ENCODE data around the gene AGRN.
A peak's percentile ranks its signal among the peaks of the same experiment; 100 is the strongest.
"Not testable (repeated sequence)": the region's sequence is repeated elsewhere in the genome, so short reads cannot be mapped to it uniquely, and the experiment has no call there.

AGRN gene

GRCh38 chr1:1005774-1006304, 14.1 kb upstream of the AGRN start:
- peak overlapping the region; percentile 51 for H3K14ac ChIP-seq (ENCODE audit: low read length)

GRCh38 chr1:1006305-1007159, 13.4 kb upstream of the AGRN start:
- Histone ChIP-seq H2BK5ac (ENCODE audit: low read depth, low read length, poor library complexity) (peak overlapping the region; percentile 6), H3K4me2 (ENCODE audit: low read length) (no peak overlapping the region), H3K18ac (ENCODE audit: low read length) (peak overlapping the region; percentile 57), H3K23ac (ENCODE audit: low read length) (no peak overlapping the region), H3K79me1 (ENCODE audit: low read length) (peaks cover 13% of the 10 kb centered on the region), H3K4ac (ENCODE audit: low read depth, low read length) (no peak overlapping the region), H3K9me3 (ENCODE audit: insufficient read depth, low read depth, low read length) (peaks cover 6% of the 10 kb centered on the region), H2AK5ac (ENCODE audit: low read length) (peak overlapping the region; percentile 40), H3K27ac (ENCODE audit: low read depth, low read length) (no peak overlapping the region), H4K91ac (ENCODE audit: low read depth, low read length) (peak overlapping the region; percentile 59), H3K14ac (ENCODE audit: low read length) (peak overlapping the region; percentile 51), H2BK120ac (ENCODE audit: insufficient read depth, low read length, poor library complexity) (peak overlapping the region; percentile 57), H2BK12ac (ENCODE audit: low read length) (peak overlapping the region; percentile 33), H3K27me3 (ENCODE audit: insufficient read depth, low read length) (no peaks in the 10 kb centered on the region), H3K4me1 (ENCODE audit: control insufficient read depth in 1 of 2, insufficient read depth in 2 of 2, low read length in 2 of 2) (peaks cover 32 to 37% of the 10 kb centered on the region in 2 experiments), H3K9ac (ENCODE audit: low read length) (no peak overlapping the region), H4K12ac (ENCODE audit: low read depth, low read length) (no peak overlapping the region), H2AFZ (ENCODE audit: insufficient read depth, low read length, poor library complexity) (peak overlapping the region; percentile 13), H4K8ac (ENCODE audit: low read depth, low read length) (peak overlapping the region; percentile 20), H3K4me3 (ENCODE audit: low read depth, low read length) (no peak overlapping the region), H3K79me2 (ENCODE audit: control insufficient read depth, insufficient read depth, low read length, poor library complexity) (no peaks in the 10 kb centered on the region), H3K36me3 (ENCODE audit: control insufficient read depth in 1 of 2, insufficient read depth in 2 of 2, low read length in 2 of 2) (no peaks in the 10 kb centered on the region)
- DNase-seq, result peak; percentile 84 to 87
- no CpG with 5 or more reads among the region's 37 CpGs for WGBS (ENCODE audit: extremely low coverage, insufficient coverage, insufficient read length)

More at GRCh38 chr1:1005774-1006304, 14.1 kb upstream of the AGRN start:
- Histone ChIP-seq H3K27ac (ENCODE audit: low read depth, low read length) (no peak overlapping the region), H3K9me3 (ENCODE audit: insufficient read depth, low read depth, low read length) (peaks cover 4% of the 10 kb centered on the region), H2AFZ (ENCODE audit: insufficient read depth, low read length, poor library complexity) (no peak overlapping the region), H4K12ac (ENCODE audit: low read depth, low read length) (no peak overlapping the region), H3K79me1 (ENCODE audit: low read length) (peaks cover 19% of the 10 kb centered on the region), H3K27me3 (ENCODE audit: insufficient read depth, low read length) (no peaks in the 10 kb centered on the region), H4K91ac (ENCODE audit: low read depth, low read length) (peak overlapping the region; percentile 59), H3K18ac (ENCODE audit: low read length) (peak overlapping the region; percentile 57), H2AK5ac (ENCODE audit: low read length) (peak overlapping the region; percentile 40), H3K4ac (ENCODE audit: low read depth, low read length) (no peak overlapping the region), H3K4me2 (ENCODE audit: low read length) (no peak overlapping the region), H2BK12ac (ENCODE audit: low read length) (peak overlapping the region; percentile 33), H4K8ac (ENCODE audit: low read depth, low read length) (peak overlapping the region; percentile 20), H3K36me3 (ENCODE audit: control insufficient read depth in 1 of 2, insufficient read depth in 2 of 2, low read length in 2 of 2) (no peaks in the 10 kb centered on the region), H3K9ac (ENCODE audit: low read length) (no peak overlapping the region), H2BK120ac (ENCODE audit: insufficient read depth, low read length, poor library complexity) (peak overlapping the region; percentile 57), H3K79me2 (ENCODE audit: control insufficient read depth, insufficient read depth, low read length, poor library complexity) (no peaks in the 10 kb centered on the region), H3K4me1 (ENCODE audit: control insufficient read depth in 1 of 2, insufficient read depth in 2 of 2, low read length in 2 of 2) (peaks cover 36 to 44% of the 10 kb centered on the region in 2 experiments), H2BK5ac (ENCODE audit: low read depth, low read length, poor library complexity) (no peak overlapping the region), H3K4me3 (ENCODE audit: low read depth, low read length) (no peak overlapping the region), H3K23ac (ENCODE audit: low read length) (no peak overlapping the region)
- WGBS (ENCODE audit: extremely low coverage, insufficient coverage, insufficient read length), result no CpG with 5 or more reads among the region's 23 CpGs
- DNase-seq, result no peak

- not testable (repeated sequence) for H3K14ac ChIP-seq (ENCODE audit: low read length); H3K18ac ChIP-seq (ENCODE audit: low read length); H3K4ac ChIP-seq (ENCODE audit: low read depth, low read length); H2BK120ac ChIP-seq (ENCODE audit: insufficient read depth, low read length, poor library complexity); H2AFZ ChIP-seq (ENCODE audit: insufficient read depth, low read length, poor library complexity); H2AK5ac ChIP-seq (ENCODE audit: low read length); H3K9ac ChIP-seq (ENCODE audit: low read length); H4K12ac ChIP-seq (ENCODE audit: low read depth, low read length); H2BK5ac ChIP-seq (ENCODE audit: low read depth, low read length, poor library complexity); H3K27ac ChIP-seq (ENCODE audit: low read depth, low read length); H3K79me2 ChIP-seq (ENCODE audit: control insufficient read depth, insufficient read depth, low read length, poor library complexity); H3K27me3 ChIP-seq (ENCODE audit: insufficient read depth, low read length); H3K4me3 ChIP-seq (ENCODE audit: low read depth, low read length); H3K4me2 ChIP-seq (ENCODE audit: low read length); H2BK12ac ChIP-seq (ENCODE audit: low read length); DNase-seq; H3K9me3 ChIP-seq (ENCODE audit: insufficient read depth, low read depth, low read length); H4K91ac ChIP-seq (ENCODE audit: low read depth, low read length); H3K36me3 ChIP-seq (ENCODE audit: control insufficient read depth in 1 of 2, insufficient read depth in 2 of 2, low read length in 2 of 2); H3K23ac ChIP-seq (ENCODE audit: low read length); H4K8ac ChIP-seq (ENCODE audit: low read depth, low read length)
- peaks cover 15% of the 10 kb centered on the region for H3K79me1 ChIP-seq (ENCODE audit: low read length)
- no CpG with 5 or more reads among the region's 8 CpGs for WGBS (ENCODE audit: extremely low coverage, insufficient coverage, insufficient read length)
- peaks cover 27 to 31% of the 10 kb centered on the region in 2 experiments for H3K4me1 ChIP-seq (ENCODE audit: control insufficient read depth in 1 of 2, insufficient read depth in 2 of 2, low read length in 2 of 2)
These were observed 9.8 kb upstream of the AGRN start for GRCh38 chr1:1010131-1010530.

- no peak overlapping the region for H4K8ac ChIP-seq (ENCODE audit: low read depth, low read length)
- no CpG with 5 or more reads among the region's 14 CpGs for WGBS (ENCODE audit: extremely low coverage, insufficient coverage, insufficient read length)
- H3K4me2 ChIP-seq (ENCODE audit: low read length), result no peak overlapping the region
- H3K27me3 ChIP-seq (ENCODE audit: insufficient read depth, low read length), result no peaks in the 10 kb centered on the region
- H3K4me3 ChIP-seq (ENCODE audit: low read depth, low read length), result no peak overlapping the region
- H3K36me3 ChIP-seq (ENCODE audit: control insufficient read depth in 1 of 2, insufficient read depth in 2 of 2, low read length in 2 of 2), result no peaks in the 10 kb centered on the region
- no peak overlapping the region for H3K27ac ChIP-seq (ENCODE audit: low read depth, low read length)
- no peak overlapping the region for H2AFZ ChIP-seq (ENCODE audit: insufficient read depth, low read length, poor library complexity)
- H3K18ac ChIP-seq (ENCODE audit: low read length), result no peak overlapping the region
- H2BK12ac ChIP-seq (ENCODE audit: low read length), result no peak overlapping the region
- H3K9me3 ChIP-seq (ENCODE audit: insufficient read depth, low read depth, low read length), result peaks cover 6% of the 10 kb centered on the region
- peaks cover 5% of the 10 kb centered on the region for H3K79me1 ChIP-seq (ENCODE audit: low read length)
- no peak overlapping the region for H4K12ac ChIP-seq (ENCODE audit: low read depth, low read length)
- H3K9ac ChIP-seq (ENCODE audit: low read length), result no peak overlapping the region
- no peak overlapping the region for H2BK5ac ChIP-seq (ENCODE audit: low read depth, low read length, poor library complexity)
- no peak overlapping the region for H3K14ac ChIP-seq (ENCODE audit: low read length)
- H3K23ac ChIP-seq (ENCODE audit: low read length), result no peak overlapping the region
- no peak overlapping the region for H2BK120ac ChIP-seq (ENCODE audit: insufficient read depth, low read length, poor library complexity)
- H4K91ac ChIP-seq (ENCODE audit: low read depth, low read length), result no peak overlapping the region
- H3K4ac ChIP-seq (ENCODE audit: low read depth, low read length), result no peak overlapping the region
- no peaks in the 10 kb centered on the region for H3K79me2 ChIP-seq (ENCODE audit: control insufficient read depth, insufficient read depth, low read length, poor library complexity)
- H2AK5ac ChIP-seq (ENCODE audit: low read length), result no peak overlapping the region
- DNase-seq, result no peak
- H3K4me1 ChIP-seq (ENCODE audit: control insufficient read depth in 1 of 2, insufficient read depth in 2 of 2, low read length in 2 of 2), result peaks cover 14 to 17% of the 10 kb centered on the region in 2 experiments
These were observed 8.4 kb upstream of the AGRN start for GRCh38 chr1:1011396-1011949.

Measured in trophoblast cell (in vitro differentiated cells and primary cell).